ENCODE data around the gene TJAP1.
"Not testable (repeated sequence)": the region's sequence is repeated elsewhere in the genome, so short reads cannot be mapped to it uniquely, and the experiment has no call there.

TJAP1 gene

GRCh38 chr6:43481075-43481474, 3.7 kb downstream of the TJAP1 start:
- DNase-seq (ENCODE audit: low read depth in 2 of 2): no peak

- no peak for DNase-seq (ENCODE audit: low read depth in 2 of 2)
These were observed 4.3 kb downstream of the TJAP1 start for GRCh38 chr6:43481591-43482236.

GRCh38 chr6:43488667-43489276, 11.4 kb downstream of the TJAP1 start:
- no peak for DNase-seq (ENCODE audit: low read depth in 2 of 2)

- DNase-seq (ENCODE audit: low read depth in 2 of 2): no peak
These were observed 12.1 kb downstream of the TJAP1 start for GRCh38 chr6:43489277-43490072.

- no peak for DNase-seq (ENCODE audit: low read depth in 2 of 2)
These were observed 13.2 kb downstream of the TJAP1 start for GRCh38 chr6:43490523-43490939.

- DNase-seq (ENCODE audit: low read depth in 2 of 2): peak in 1 of 2 experiments; percentile 32
These were observed 14.6 kb downstream of the TJAP1 start for GRCh38 chr6:43491750-43492661.

GRCh38 chr6:43492673-43493072, 15.3 kb downstream of the TJAP1 start:
- DNase-seq (ENCODE audit: low read depth in 2 of 2): no peak

- no peak for DNase-seq (ENCODE audit: low read depth in 2 of 2)
These were observed 15.9 kb downstream of the TJAP1 start for GRCh38 chr6:43493230-43493629.

- no peak for DNase-seq (ENCODE audit: low read depth in 2 of 2)
These were observed 16.5 kb downstream of the TJAP1 start for GRCh38 chr6:43493833-43494232.

GRCh38 chr6:43494321-43494720, 17.0 kb downstream of the TJAP1 start:
- DNase-seq (ENCODE audit: low read depth in 2 of 2): no peak

GRCh38 chr6:43494766-43495165, 17.4 kb downstream of the TJAP1 start:
- DNase-seq (ENCODE audit: low read depth in 2 of 2): no peak

GRCh38 chr6:43495409-43495941, 18.1 kb downstream of the TJAP1 start:
- DNase-seq (ENCODE audit: low read depth in 2 of 2): no peak

GRCh38 chr6:43496370-43497128, 19.2 kb downstream of the TJAP1 start:
- DNase-seq (ENCODE audit: low read depth in 2 of 2): no peak

- DNase-seq (ENCODE audit: low read depth in 2 of 2): no peak
These were observed 19.7 kb downstream of the TJAP1 start for GRCh38 chr6:43497129-43497396.

- no peak for DNase-seq (ENCODE audit: low read depth in 2 of 2)
These were observed 20.3 kb downstream of the TJAP1 start for GRCh38 chr6:43497689-43498088.

GRCh38 chr6:43498291-43498690, 20.9 kb downstream of the TJAP1 start:
- not testable (repeated sequence) for DNase-seq (ENCODE audit: low read depth in 2 of 2)

- DNase-seq (ENCODE audit: low read depth in 2 of 2): no peak
These were observed 21.9 kb downstream of the TJAP1 start for GRCh38 chr6:43499028-43499815.

- DNase-seq (ENCODE audit: low read depth in 2 of 2): no peak
These were observed 23.6 kb downstream of the TJAP1 start for GRCh38 chr6:43500921-43501320.

GRCh38 chr6:43502666-43503065, 25.3 kb downstream of the TJAP1 start:
- no peak for DNase-seq (ENCODE audit: low read depth in 2 of 2)

- DNase-seq (ENCODE audit: low read depth in 2 of 2): no peak
These were observed 26.1 kb downstream of the TJAP1 start for GRCh38 chr6:43503443-43503842.

Measured in fibroblast of skin of left quadriceps (primary cell).